Measurements from ENCODE around the gene ANKRD22. TPM values are rescaled to one million over a fixed set of nuclear protein-coding genes. Genes with fewer than 3 reads are reported as not detected.

ANKRD22 gene
- 0.46 TPM for total RNA-seq

GRCh38 chr10:88851706-88852105, at the start of gene ANKRD22:
TSS of gene ANKRD22 (minus strand) at chr10:88851844. CDS start at chr10:88851607, 237 bp downstream.

GRCh38 chr10:88879534-88880281, 28.1 kb upstream of the ANKRD22 start, which contains the start of gene STAMBPL1:
TSS of gene STAMBPL1 (plus strand) at chr10:88880245. CDS start at chr10:88901709, 21,464 bp downstream.

GRCh38 chr10:88802523-88803285, 48.9 kb downstream of the ANKRD22 start, which contains the start of gene LIPM:
TSS of gene LIPM (plus strand) at chr10:88802730. CDS start at chr10:88802897, 167 bp downstream.

Other genes with a start within 250 kb of the ANKRD22 start
- not detected for gene LIPF, start 187.4 kb downstream of the ANKRD22 start, total RNA-seq
- not detected for gene LIPK, start 145.6 kb downstream of the ANKRD22 start, total RNA-seq
- not detected for gene LIPN, start 91.8 kb downstream of the ANKRD22 start, total RNA-seq
- gene LIPM, start 49.1 kb downstream of the ANKRD22 start, total RNA-seq: not detected
- gene STAMBPL1, start 28.4 kb upstream of the ANKRD22 start, total RNA-seq: 19.1 TPM
- gene ACTA2, start 100.9 kb upstream of the ANKRD22 start, total RNA-seq: 14.8 TPM
- gene FAS, start 139.0 kb upstream of the ANKRD22 start, total RNA-seq: 2.5 TPM

All from diencephalon (tissue), 1 donor.